CD4-positive, alpha-beta T cell treated with Interleukin-17A for 4 hours (primary cell): ENCODE measurements around the gene TCERG1L.

Experiments
- DNase-seq: peaks from one replicate; pipeline ENCODE4 v3.0.0-alpha.2; 2020; ENCODE audit warnings: mixed read lengths

The TCERG1L gene

DNA sequence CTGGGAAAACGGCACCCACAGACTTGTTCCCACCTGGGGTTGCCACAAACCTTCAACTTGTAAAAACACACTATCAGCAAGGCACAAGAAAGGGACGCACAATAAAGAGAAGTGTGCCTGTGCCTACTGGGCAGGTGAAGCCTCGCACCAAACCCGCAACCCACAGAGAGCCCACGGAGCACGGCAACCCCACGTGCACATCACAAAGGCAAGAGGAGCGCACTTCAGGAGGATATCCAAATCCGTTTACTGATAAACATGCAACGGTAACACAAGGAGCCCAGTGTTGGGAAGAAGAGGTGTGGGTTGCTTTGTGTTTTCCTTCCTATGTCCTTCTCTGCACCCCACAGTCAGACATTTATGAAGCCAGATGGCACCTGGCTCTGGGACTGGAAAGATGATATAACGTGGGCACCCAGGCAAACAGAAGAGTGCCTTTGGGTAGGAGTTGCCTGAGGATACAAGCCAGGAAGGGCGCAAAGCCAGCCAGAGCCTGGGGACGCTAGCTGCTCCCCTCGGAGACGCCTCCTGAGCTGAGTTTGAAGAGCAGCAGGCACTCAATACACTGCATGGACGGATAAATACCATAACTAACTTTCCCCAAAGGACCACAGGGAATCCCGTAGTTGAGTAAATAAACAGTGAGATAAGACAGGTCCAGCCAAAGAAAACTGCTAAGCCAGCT lies 41.6 kb downstream of the TCERG1L start:
- DNase-seq, result no peak

DNA sequence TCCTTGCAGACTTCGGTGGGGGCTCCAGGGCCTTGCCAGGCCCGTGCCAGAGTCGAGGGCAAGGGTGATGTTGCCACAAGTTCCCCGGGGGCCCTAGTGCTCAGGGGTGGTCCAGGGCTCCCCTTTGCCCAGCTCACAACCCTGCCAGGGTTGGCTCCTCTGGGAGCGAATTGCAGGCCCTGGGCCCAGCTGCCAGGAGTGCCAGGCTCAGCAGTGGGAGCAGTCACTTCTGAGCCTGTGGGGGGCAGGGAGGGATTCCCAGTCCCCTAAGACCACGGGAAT lies 43.8 kb downstream of the TCERG1L start:
- DNase-seq, result no peak

DNA sequence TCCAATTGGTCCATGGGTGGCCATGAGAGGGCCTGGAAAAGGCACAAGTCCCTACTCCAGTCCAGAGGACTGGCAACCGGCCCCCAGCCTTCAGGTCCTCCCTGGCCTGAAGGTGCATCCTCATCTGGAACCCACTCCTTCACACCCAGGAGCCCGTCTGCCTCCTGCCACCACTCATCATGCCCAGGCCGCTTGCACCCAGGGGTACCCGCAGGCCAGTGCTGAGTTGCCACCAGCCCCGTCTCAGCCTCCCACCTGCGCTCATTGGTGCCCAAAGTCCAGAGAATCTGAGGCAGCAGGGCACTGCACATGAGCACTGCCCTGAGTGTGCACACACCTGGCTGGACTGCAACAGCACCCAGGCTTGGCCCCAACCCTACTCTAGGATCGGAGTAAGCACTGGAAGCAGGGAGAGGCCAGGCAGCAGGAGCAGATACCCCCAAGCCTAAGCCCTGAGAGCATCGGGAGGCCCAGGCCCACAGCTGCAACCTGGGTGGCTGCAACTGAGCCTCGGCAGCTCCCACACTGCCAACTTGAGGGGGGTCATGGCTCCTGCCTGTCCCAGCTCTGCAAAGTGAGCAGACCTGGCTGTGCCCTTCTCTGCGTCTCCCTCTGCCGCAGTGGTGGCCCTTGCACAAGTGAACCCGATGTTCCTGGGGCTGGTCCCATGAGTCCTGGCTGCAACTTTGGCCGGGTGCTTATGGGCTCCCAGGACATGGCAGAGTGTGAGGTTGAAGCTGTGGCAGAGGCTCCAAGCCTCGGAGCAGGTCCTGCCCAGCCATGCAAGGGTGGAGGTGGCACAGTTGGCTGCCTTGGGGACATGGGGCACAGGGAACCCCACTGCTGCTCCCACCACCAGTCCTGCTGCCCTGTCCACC lies 44.3 kb downstream of the TCERG1L start:
- no peak for DNase-seq

DNA sequence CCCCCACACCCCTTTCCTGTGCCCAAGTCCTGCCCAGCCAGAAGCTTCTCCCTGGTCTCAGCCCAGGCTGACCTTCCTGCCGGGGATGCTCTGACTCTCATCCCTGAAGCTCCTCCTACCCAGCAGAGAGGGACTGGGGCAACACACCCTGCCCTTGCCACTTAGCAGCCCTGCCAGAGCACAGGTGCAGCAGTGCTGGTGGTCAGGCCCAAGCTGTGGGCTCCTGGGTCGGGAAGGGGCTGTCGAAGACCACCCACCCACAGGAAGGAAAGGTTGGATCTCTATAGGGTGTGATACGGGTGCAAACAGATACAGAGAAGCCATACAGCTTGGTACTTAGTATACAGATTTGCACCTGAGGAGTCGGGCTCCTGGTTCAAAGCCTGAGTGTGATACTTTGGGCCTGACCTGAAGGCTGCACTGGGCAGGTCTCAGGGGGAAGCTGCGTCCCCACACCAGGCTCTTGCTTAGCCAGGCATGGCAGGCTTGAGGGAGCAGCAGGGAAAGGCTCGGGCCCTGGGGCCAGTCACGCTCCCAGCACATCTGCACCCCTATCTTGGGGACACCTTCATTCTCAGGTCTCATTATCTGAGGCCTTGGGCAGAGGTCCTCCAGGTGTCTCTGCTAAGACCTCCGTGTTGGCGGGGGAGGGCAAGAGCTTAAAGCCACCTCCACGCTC lies 47.3 kb downstream of the TCERG1L start:
- no peak for DNase-seq

DNA sequence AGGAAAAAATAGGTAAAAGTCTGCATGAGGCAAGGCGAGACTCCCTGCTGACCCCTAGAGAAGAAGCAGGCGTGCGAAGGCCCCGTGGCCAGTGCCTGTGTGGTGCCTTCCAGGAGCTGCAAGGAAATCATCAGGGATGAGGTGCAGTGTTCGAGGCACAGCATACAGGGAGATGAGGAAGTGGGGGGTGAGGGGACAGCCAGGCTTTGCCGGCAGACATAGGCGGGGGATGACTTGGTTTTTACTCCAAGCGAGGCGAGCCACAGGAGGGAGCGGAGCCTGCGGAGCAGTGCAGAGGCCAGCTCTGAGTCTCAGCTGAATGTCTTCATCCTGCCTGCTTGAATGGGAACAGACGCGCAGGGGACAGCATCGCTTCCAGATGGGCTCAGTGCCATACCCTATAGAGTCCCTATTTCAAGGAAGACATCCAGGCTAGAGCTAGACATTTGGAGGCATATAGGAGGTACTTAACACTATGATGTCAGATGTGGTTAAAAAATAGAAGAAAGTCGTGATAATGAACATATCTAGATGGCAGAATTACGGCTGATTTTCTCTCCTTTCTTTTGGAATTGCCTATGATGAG lies 49.5 kb downstream of the TCERG1L start:
- DNase-seq, result no peak

DNA sequence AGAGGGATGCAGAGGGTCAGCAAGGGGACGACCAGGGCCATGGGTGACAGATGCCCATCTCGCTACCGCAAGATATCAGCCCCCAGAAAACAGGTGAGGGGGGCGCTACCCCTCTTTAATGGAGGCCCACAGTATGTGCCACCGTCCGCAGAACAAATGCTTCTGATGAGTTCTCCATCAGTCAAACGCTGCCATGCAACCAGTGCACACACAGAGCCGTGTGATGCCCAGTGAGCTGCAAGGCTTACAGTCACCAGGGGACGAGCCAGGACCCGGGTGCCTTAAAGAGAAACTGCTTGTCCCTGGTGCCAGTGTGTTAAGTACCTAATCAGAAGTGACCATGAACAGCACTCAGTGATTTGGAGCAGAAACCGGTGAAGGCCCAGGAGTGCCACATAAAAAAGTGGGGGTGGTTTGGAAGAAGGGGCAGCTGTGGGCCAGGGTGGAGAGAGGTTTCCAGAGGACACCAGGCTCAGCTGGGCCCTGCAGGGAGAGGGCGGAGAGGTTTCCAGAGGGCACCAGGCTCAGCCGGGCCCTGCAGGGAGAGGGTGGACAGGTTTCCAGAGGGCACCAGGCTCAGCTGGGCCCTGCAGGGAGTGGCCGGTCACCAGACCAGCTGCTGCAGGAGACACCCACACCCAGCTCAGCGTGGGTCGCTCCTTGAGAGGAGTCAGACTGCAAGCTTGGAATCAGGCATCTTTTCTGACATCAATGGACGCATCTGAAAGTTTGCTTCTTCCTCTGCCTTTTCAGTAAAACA lies 50.9 kb downstream of the TCERG1L start:
- DNase-seq, result no peak

DNA sequence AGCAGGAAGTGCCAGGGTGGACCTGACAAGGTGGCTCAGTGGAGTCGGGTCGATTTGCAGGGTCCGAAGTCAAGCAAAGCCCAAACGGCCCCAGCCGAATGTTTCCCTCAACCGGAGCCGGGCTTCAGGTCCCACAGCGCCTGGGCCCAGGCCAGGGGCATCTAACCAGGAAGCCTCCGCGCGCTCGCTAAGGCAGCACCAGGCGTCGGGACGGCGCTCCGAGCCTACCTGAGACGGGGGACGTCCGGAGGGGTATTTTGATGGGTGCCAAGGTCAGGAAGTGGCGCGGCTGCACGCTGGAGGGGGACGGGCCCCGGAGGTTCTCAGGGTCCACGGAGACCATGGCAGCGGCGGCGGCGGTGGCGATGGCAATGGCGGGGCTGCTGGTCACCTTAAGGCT lies 51.5 kb downstream of the TCERG1L start:
- no peak for DNase-seq

DNA sequence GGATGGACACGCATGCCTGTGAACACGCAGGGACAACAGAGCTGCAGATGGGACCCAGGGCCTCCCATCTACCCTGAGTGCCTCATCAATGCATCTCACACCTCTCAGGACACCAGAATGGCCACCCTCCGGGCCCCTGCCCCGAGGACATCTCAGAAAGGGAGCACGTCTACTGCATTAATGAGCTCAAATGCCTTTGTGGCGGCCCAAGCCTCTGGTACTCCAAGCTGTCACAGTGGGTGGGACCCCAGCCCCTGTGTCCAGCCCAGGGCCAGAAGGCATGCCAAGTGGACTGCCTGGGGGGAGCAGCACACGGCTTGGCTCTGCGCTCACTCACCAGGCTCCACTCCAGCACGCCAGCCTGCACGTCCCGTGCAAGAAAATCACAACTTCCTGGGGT lies 52.0 kb downstream of the TCERG1L start:
- DNase-seq, result no peak

DNA sequence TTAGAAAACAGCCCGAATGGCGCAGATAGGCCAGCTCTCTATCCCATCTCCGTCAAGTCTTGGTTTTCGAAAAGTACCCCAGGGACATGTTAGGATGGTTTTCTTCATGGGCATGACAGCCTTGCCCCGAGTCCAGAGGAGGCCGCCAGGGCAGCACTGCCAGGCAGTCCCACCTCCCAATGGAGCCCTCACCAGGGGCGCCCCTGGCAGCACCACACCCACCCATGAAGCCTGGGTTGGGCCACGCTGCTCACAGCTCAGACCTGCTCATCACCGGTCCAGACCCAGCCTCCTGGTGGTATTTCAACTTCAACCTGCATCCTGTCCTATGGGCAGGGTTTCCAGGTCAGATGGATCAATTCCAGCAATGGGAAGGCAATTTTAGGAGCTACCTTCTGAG lies 53.3 kb downstream of the TCERG1L start:
- no peak for DNase-seq

DNA sequence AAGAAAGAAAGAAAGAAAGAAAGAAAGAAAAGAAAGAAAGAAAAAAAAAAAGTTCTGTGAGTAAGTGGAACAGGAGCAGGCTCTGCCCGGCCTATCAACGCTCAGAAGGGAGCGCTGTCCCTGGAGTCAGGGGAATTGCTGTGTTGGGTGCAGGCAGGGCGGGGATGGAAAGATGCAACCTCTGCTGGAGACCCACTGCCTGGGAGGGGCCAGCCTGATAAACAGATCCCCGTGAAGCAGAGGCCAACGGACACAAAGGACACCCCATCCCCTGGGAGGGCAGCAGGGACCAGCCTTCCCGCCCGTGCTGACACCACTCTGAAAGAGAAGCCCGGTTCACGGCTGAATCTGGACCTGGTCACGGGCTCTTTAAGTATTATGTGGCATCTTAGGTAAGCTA lies 54.5 kb downstream of the TCERG1L start:
- DNase-seq, result no peak

DNA sequence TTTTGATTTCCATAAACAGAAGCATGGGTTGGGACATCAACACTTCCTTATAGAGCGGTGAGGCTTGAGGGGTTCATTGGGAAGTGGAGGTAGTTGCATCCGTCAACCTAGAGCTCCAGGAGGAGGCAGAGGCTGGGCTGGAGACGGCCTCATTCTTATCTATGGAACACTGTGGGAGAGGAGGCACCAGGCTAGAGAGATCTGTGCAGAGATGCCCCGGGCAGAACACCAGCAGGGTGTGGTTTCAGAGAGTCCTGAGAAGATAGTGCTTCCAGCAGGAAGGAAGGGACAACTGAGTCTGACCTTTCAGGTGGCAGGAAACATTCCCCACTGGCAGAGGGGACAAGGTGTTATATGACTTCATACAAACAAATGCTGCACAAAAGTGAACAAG lies 56.7 kb downstream of the TCERG1L start:
- DNase-seq, result no peak

DNA sequence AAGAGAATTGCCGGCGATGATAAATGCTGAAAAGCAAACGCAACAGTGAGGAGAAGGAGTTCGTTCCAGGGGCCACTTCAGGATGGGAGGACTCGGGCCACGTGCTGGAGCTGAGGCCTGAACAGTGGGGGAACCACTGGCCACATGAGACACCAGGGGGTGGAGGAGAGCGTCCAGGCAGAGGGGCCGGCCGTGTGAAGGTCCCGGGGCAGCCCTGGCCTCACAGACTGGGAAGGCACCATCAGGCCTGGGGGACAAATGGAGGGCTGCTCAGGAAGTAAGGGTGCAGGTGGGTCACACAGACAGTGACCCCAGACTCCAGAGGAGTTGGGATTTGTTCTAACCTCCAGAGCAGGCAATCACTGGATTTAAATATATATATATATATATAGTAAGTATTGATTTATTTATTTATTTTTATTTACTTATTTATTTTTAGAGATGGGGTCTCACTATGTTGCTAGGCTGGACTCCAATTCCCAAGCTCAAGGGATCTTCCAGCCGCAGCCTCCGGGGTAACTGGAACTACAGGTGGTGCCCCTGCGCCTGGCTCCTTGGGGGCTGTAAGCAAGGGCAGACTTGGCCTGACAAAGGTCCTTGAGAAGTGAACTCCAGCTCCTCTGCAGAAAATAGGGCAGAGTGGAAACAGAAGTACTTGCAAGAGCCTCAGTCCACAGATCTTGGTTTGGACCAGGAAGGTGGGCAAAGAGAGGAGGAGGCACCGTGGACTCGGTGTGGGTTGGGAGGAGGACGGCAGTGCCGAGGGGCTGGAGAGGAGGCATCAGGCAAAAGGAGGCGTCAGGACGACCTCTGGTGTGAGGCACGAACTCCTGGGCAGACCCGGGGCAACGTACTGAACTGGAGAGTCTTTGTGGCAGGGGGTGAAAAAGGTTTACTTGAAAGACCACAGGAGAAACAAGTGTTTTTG lies 57.3 kb downstream of the TCERG1L start:
- no peak for DNase-seq

DNA sequence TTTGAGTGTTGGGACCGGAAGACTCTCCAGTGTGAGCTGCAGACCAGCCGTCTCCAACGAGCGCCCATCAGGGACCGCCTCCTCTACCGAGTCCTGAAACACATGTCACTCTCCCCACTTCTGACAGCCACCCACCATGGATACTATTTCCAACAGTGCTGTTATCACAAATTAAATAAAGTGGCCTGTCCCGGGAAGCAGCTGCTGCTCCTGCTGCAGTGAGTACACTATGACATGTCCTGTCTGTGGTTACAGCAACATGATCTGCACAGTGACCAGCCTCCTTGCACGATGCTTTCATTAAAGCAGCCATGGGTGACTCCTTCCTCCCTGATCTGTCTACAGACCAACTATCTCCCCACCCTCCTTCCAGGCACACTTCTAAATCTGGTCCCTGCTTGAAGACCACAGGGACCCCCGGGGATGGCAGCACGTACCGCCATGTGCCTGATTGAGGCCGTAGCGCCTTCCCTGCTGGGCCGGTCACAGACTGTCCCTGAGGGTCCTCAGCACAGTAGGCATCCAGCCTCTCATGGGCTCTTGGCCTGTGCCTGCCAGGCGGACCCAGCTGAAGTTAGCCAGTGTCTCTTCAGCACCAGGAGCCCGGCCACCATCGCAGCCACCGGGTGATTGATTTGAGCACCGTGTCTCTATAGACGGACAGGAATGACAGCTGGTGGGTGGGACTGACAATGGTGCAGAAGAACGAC lies 58.8 kb downstream of the TCERG1L start:
- DNase-seq, result no peak

DNA sequence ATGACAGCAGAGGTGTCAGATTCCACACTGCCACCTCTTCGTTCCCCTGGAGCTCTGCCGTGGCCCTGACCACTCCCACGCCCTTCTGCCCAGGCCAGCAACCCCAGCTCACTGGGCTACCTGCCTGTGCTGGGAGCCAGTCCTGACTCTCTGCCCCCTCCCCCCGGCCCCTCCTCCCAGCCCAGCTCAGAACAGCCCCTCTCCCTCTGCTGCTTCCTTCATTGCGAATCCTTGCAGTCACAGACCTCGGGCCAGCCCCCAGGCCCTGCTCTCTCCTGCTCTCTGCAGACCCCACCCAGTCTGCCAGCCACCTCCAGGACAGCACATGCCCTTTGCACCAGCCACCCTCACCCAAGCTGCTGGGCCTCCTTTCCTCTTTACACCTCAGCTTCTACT lies 60.4 kb downstream of the TCERG1L start:
- no peak for DNase-seq

DNA sequence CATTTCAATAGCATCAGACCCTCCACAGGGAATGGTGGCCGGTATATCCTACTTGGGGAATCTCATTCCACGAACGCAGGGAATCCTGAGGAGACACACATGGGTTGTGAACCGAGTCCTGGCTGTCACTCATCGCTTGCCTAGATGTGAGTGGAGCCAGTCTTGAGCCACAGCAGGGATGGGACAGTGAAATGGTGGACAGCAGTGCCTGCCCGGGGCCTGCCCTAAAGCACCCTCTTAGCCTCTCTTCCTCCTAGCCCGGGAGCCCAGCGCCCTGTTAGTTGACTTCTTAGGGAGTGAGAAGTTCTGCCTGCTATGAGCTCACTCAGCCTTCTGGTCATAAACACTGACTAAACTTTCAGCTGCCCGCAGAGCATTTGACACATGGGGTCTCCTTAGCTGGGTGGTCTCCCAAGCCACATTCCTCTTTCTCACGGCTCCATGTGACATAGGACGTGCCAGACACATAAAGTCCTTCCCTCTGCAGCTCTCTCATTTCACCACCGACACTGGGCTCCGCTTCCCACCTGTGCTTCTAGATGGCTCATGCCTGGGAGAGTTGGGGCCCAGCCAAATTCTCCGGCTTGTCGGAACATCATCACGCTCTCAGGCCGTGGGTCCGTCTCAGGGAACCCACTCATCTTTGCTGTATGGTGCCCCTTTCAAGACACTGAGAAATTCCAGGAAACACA lies 60.9 kb downstream of the TCERG1L start:
- no peak for DNase-seq

DNA sequence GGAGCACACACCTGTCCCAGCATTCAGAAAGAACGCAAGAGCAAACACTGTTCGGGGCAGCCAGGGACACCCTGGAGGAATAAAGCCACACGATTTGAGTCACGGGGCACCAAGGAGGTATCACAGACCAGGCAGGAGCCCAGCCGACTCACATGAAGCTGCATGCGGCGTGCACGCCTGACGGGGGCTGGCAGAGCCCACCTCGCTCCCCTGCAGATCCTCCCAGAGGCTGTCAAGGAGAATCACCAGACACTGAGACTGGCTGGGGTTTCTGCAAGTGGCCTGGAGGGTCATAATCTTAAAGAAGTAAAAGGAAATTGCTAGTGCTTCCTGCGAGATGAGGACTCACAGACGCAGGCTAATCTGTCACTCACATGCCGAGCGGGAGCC lies 61.6 kb downstream of the TCERG1L start:
- no peak for DNase-seq

DNA sequence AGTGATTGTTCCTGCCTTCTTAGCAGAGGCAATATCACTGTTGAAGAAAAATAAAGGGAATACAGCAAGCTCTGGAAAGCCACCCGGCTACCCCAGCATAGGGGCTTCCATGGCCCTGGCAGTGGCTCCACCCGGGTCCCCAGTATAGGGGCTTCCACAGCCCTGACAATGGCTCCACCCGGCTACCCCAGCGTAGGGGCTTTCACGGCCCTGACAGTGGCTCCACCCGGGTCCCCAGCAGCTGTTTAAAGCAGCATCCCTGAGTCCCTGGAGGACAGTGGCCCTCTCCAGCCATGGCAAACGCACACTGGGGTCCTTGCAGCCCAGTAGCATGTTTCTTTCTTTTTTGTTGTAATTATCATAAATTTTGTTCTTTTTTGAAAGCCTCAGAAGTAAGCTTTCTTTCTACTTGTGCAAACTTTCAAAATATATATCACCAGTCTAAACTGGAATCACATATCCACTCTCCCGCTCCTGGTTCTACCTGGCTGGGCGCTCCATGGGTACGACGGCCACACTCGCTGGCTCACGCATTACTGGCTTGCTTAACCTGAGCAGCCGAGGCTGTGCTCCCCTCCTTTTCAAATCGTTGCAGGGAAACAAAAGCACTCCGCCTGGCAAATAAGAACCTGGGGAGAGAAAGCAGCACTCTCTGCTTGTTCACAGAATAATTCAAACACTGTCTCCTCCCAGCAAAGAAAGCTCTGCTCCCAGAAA lies 62.1 kb downstream of the TCERG1L start:
- no peak for DNase-seq

DNA sequence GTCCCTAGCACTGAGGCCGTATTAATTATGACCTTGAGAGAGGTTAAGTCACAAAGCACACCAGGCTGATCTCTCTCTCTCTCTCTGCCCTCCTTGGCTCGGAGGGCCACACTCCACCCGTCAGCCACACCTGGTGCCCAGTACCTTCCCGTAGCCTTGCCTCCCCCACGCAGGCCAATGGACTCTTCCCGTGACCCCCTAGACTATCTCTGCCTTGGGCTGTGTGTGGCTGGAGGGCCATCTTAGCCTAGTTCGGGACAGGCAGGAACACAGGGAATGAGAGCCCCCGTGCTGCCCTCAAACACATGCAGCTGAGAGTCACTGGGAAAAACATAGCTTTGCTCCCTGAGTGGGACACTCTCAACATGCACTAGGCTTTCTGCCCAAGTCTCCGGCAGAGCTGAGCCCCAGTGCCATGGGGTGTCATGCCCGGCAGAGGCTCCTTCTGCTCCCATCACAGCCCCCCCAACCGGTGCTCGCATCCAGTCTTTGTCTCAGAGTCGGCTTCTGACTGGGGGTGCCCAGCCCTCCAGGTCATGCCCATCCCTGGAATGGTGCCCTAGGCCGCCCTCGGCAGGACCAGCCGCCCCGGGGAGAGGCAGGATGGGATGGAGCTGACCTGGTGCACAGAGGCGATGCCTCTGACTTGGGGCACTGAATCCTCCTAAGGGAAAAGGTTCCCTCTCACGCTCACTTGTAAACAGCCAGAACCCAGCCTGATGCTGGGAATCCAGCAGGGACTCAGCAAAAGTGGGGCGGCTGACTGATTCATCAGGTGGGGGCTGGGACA lies 63.0 kb downstream of the TCERG1L start:
- no peak for DNase-seq

DNA sequence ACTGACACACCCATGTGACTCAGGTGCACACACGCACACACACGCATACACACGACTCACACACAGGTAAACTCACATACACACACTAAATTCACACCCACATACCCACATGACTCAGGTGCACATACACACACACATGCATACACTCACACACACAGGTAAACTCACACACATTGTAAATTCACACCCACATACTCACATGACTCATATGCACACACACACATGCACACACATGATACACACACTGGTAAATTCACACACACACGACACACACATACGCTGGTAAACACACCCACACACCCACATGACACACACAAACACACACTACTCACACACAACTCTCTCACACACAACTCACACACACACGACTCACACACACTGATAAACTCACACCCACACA lies 63.6 kb downstream of the TCERG1L start:
- no peak for DNase-seq
